Measurements from ENCODE around the gene SNAPC1. TPM values are rescaled to one million over a fixed set of nuclear protein-coding genes. Genes with fewer than 3 reads are reported as not detected.

SNAPC1 gene
- total RNA-seq, 2 donors from 2014 or later, result 6.2 to 9.5 TPM

- Histone ChIP-seq H3K27ac (no peak overlapping the region), H3K9me3 (no peaks in the 10 kb centered on the region), H3K4me1 (peaks cover 0 to 7% of the 10 kb centered on the region in 2 donors), H3K36me3 (no peaks in the 10 kb centered on the region), H3K27me3 (no peaks in the 10 kb centered on the region), H3K4me3 (no peak overlapping the region)
- peak; percentile 84 for DNase-seq (ENCODE audit: low spot score)
- TF ChIP-seq, protein P1, sequence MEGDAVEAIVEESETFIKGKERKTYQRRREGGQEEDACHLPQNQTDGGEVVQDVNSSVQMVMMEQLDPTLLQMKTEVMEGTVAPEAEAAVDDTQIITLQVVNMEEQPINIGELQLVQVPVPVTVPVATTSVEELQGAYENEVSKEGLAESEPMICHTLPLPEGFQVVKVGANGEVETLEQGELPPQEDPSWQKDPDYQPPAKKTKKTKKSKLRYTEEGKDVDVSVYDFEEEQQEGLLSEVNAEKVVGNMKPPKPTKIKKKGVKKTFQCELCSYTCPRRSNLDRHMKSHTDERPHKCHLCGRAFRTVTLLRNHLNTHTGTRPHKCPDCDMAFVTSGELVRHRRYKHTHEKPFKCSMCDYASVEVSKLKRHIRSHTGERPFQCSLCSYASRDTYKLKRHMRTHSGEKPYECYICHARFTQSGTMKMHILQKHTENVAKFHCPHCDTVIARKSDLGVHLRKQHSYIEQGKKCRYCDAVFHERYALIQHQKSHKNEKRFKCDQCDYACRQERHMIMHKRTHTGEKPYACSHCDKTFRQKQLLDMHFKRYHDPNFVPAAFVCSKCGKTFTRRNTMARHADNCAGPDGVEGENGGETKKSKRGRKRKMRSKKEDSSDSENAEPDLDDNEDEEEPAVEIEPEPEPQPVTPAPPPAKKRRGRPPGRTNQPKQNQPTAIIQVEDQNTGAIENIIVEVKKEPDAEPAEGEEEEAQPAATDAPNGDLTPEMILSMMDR (IDR thresholded peaks at IDR 0.05), result peak; percentile 73 to 96
Observed at GRCh38 chr14:61837336-61838229, 75.4 kb downstream of the SNAPC1 start.

DNA sequence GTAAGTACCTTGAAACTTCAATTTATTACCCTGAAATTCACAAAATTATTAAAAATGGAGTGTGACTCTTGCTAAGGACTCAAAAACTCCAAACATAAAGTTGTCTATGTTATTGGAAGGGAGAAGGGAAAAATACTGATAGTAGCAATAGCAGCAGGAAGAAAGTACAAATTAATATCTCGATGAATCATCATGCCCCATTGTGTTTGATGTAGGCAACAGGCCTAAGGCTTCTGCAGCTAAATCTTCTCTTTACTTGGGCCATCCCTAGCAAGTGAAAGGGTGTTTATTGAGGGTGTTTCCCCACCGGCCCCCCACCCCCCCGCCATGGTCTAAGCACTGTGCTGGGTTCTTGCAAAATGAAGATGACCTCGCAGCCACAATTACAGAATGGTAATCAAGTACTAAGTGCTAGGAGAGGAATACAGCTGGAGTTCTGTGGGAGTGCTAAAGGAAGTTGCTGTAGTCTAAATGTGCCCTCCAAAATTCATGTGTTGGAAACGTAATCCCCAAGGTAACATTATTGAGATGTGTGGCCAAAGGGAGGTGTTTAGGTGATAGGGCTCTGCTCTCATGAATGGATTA, 76.5 kb downstream of the SNAPC1 start:
- Histone ChIP-seq H3K27ac (no peak overlapping the region), H3K4me1 (peaks cover 0 to 7% of the 10 kb centered on the region in 2 donors), H3K27me3 (no peaks in the 10 kb centered on the region), H3K4me3 (no peak overlapping the region), H3K36me3 (no peaks in the 10 kb centered on the region), H3K9me3 (no peaks in the 10 kb centered on the region)
- DNase-seq (ENCODE audit: low spot score), result no peak
- TF ChIP-seq, protein P1 (IDR thresholded peaks at IDR 0.05), result no peak

DNA sequence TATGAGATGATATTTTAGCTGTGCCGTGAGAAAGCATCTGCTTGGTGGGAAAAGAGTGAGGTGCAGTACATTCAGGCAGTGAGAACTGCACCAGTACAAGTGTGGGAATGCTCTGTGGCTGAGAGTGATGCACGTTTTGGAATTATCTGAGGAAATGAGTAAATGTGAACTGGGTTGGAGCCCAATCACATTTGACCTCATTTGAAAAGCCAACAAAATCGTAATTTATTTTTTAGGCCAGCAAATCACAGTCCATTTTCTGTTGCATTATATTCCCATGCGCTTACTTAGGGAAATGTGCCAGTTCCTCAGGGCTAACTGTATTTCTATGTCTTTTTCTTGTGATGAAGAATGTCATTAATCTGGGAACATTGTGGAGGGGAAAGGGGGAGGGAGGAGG, 77.3 kb downstream of the SNAPC1 start:
- peaks cover 0 to 7% of the 10 kb centered on the region in 2 donors for H3K4me1 ChIP-seq
- TF ChIP-seq, protein P1 (IDR thresholded peaks at IDR 0.05), result no peak
- H3K36me3 ChIP-seq, result no peaks in the 10 kb centered on the region
- no peaks in the 10 kb centered on the region for H3K9me3 ChIP-seq
- no peak for DNase-seq (ENCODE audit: low spot score)
- no peak overlapping the region for H3K27ac ChIP-seq
- no peaks in the 10 kb centered on the region for H3K27me3 ChIP-seq
- H3K4me3 ChIP-seq, result no peak overlapping the region

- H3K27ac ChIP-seq, result no peak overlapping the region
- no peaks in the 10 kb centered on the region for H3K36me3 ChIP-seq
- H3K27me3 ChIP-seq, result no peaks in the 10 kb centered on the region
- TF ChIP-seq, protein P1 (IDR thresholded peaks at IDR 0.05), result no peak
- H3K9me3 ChIP-seq, result no peaks in the 10 kb centered on the region
- peaks cover 0 to 7% of the 10 kb centered on the region in 2 donors for H3K4me1 ChIP-seq
- DNase-seq (ENCODE audit: low spot score), result no peak
- H3K4me3 ChIP-seq, result no peak overlapping the region
Observed at GRCh38 chr14:61841145-61841544, 78.9 kb downstream of the SNAPC1 start.

Other genes starting within 250 kb of the SNAPC1 start
- gene HIF1A, start 66.9 kb upstream of the SNAPC1 start, total RNA-seq, result 10 to 100 TPM; 81.2 to 89.1 TPM
- gene SYT16, start 50.3 kb downstream of the SNAPC1 start, total RNA-seq, result under 1 TPM; 0.04 to 0.83 TPM